Subcutaneous adipose tissue (tissue), 4 donors: Measurements from ENCODE around the gene CDC42EP3. TPM values are rescaled to one million over a fixed set of nuclear protein-coding genes. Genes with fewer than 3 reads are reported as not detected.

Source experiments
- CTCF ChIP-seq: fragments of 450-650 bp; IDR thresholded peaks from one replicate; pipeline ENCODE4 v1.5.1; 2016; ENCODE audit warnings: low read depth, mild to moderate bottlenecking, control low read depth, antibody characterized with exemption, moderate library complexity
- total RNA-seq, 4 donors: library from RNA; depleted of rRNA; stranded (reverse); fragments of >200 nt; gene quantifications; one replicate each; pipeline ENCODE4 v1.1.0, GENCODE V29; 2016

Gene CDC42EP3
- total RNA-seq, 4 donors from 2014 or later = 29.7 to 56.9 (median 40.6) TPM

GRCh38 chr2:37683241-37683640 lies 11.8 kb upstream of the CDC42EP3 start:
- TF ChIP-seq CTCF = no peak

- TF ChIP-seq CTCF = no peak
Measured at GRCh38 chr2:37682473-37682872, 11.0 kb upstream of the CDC42EP3 start.

- no peak for TF ChIP-seq CTCF
Measured at GRCh38 chr2:37681587-37681986, 10.1 kb upstream of the CDC42EP3 start.

GRCh38 chr2:37679072-37679695 lies 7.7 kb upstream of the CDC42EP3 start:
- TF ChIP-seq CTCF = no peak

GRCh38 chr2:37676274-37676673 lies 4.8 kb upstream of the CDC42EP3 start:
- no peak for TF ChIP-seq CTCF

GRCh38 chr2:37674946-37675345 lies 3.5 kb upstream of the CDC42EP3 start:
- no peak for TF ChIP-seq CTCF

- TF ChIP-seq CTCF = no peak
Measured at GRCh38 chr2:37672870-37673184, 1.4 kb upstream of the CDC42EP3 start.
